ENCODE data around the gene SCLT1. TPM values are rescaled to one million over a fixed set of nuclear protein-coding genes. Genes with fewer than 3 reads are reported as not detected.
"Not testable (repeated sequence)": the region's sequence is repeated elsewhere in the genome, so short reads cannot be mapped to it uniquely, and the experiment has no call there.

Gene SCLT1
- total RNA-seq, 4 donors from 2014 or later = 6.7 to 19.1 (median 13.5) TPM

GRCh38 chr4:129129143-129129542, 35.8 kb upstream of the SCLT1 start:
- intact Hi-C loops (cut with DNase I) = no loop called here
- no peak for DNase-seq
- Histone ChIP-seq H3K4me1 (no peaks in the 10 kb centered on the region), H3K4me3 (no peak overlapping the region), H3K27me3 (no peaks in the 10 kb centered on the region), H3K27ac (no peak overlapping the region), H3K36me3 (no peaks in the 10 kb centered on the region), H3K9me3 (peaks cover 0 to 8% (median 0%) of the 10 kb centered on the region in 3 donors)
- 75 to 78% methylated on average over 2 of the region's 2 CpGs for WGBS, 2 donors
- TF ChIP-seq CTCF (IDR thresholded peaks at IDR 0.05) (no peak), POLR2A (IDR thresholded peaks at IDR 0.05) (no peak)

- H3K27ac ChIP-seq; intact Hi-C loops (cut with DNase I); H3K9me3 ChIP-seq; H3K4me1 ChIP-seq; H3K27me3 ChIP-seq; DNase-seq; H3K36me3 ChIP-seq; H3K4me3 ChIP-seq: not testable (repeated sequence)
- WGBS, 2 donors = 89 to 90% methylated on average over 3 to 5 of the region's 5 CpGs
Measured at GRCh38 chr4:129126614-129127013, 33.3 kb upstream of the SCLT1 start.

- TF ChIP-seq POLR2A (IDR thresholded peaks at IDR 0.05) = no peak
- TF ChIP-seq CTCF (IDR thresholded peaks at IDR 0.05) = no peak
- no peaks in the 10 kb centered on the region for H3K27me3 ChIP-seq
- H3K27ac ChIP-seq = no peak overlapping the region
- DNase-seq = no peak
- 88% methylated on average over 5 of the region's 5 CpGs; no CpG with 5 or more reads in 1 of the 2 donors for WGBS, 2 donors
- no peak overlapping the region for H3K4me3 ChIP-seq
- intact Hi-C loops (cut with DNase I) = no loop called here
- no peaks in the 10 kb centered on the region for H3K4me1 ChIP-seq
- no peaks in the 10 kb centered on the region for H3K9me3 ChIP-seq
- no peaks in the 10 kb centered on the region for H3K36me3 ChIP-seq
Measured at GRCh38 chr4:129117705-129118104, 24.4 kb upstream of the SCLT1 start.

GRCh38 chr4:129113919-129114318, 20.6 kb upstream of the SCLT1 start:
- intact Hi-C loops (cut with DNase I) = no loop called here
- Histone ChIP-seq H3K27me3 (no peaks in the 10 kb centered on the region), H3K36me3 (peaks cover 0 to 25% (median 0%) of the 10 kb centered on the region in 3 donors), H3K27ac (no peak overlapping the region), H3K4me1 (no peaks in the 10 kb centered on the region), H3K4me3 (no peak overlapping the region), H3K9me3 (no peaks in the 10 kb centered on the region)
- TF ChIP-seq POLR2A (IDR thresholded peaks at IDR 0.05) (no peak), CTCF (IDR thresholded peaks at IDR 0.05) (no peak)
- 73 to 78% methylated on average over 1 of the region's 1 CpG for WGBS, 2 donors
- DNase-seq = no peak

GRCh38 chr4:129113434-129113833, 20.1 kb upstream of the SCLT1 start:
- H3K9me3 ChIP-seq = no peaks in the 10 kb centered on the region
- 19 to 30% methylated on average over 1 of the region's 1 CpG for WGBS, 2 donors
- peaks cover 0 to 28% (median 0%) of the 10 kb centered on the region in 3 donors for H3K36me3 ChIP-seq
- intact Hi-C loops (cut with DNase I) = no loop called here
- no peak overlapping the region for H3K27ac ChIP-seq
- H3K4me1 ChIP-seq = no peaks in the 10 kb centered on the region
- DNase-seq = no peak
- no peak overlapping the region for H3K4me3 ChIP-seq
- TF ChIP-seq CTCF (IDR thresholded peaks at IDR 0.05) (no peak), POLR2A (IDR thresholded peaks at IDR 0.05) (no peak)
- no peaks in the 10 kb centered on the region for H3K27me3 ChIP-seq

- H3K36me3 ChIP-seq = peaks cover 0 to 32% (median 0%) of the 10 kb centered on the region in 3 donors
- intact Hi-C loops (cut with DNase I) = no loop called here
- H3K27ac ChIP-seq = no peak overlapping the region
- DNase-seq = no peak
- no peaks in the 10 kb centered on the region for H3K27me3 ChIP-seq
- no peaks in the 10 kb centered on the region for H3K9me3 ChIP-seq
- H3K4me1 ChIP-seq = no peaks in the 10 kb centered on the region
- no peak overlapping the region for H3K4me3 ChIP-seq
- TF ChIP-seq CTCF (IDR thresholded peaks at IDR 0.05) (no peak), POLR2A (IDR thresholded peaks at IDR 0.05) (no peak)
Measured at GRCh38 chr4:129111919-129112318, 18.6 kb upstream of the SCLT1 start.
